ENCODE data around the gene ADAM30.
"Not testable (repeated sequence)": the region's sequence is repeated elsewhere in the genome, so short reads cannot be mapped to it uniquely, and the experiment has no call there.

Gene ADAM30

GRCh38 chr1:119879510-119880434, 16.5 kb downstream of the ADAM30 start:
- no peak for DNase-seq (ENCODE audit: low read depth in 1 of 2, low spot score in 1 of 2)

GRCh38 chr1:119878171-119878570, 18.1 kb downstream of the ADAM30 start:
- DNase-seq (ENCODE audit: low read depth in 1 of 2, low spot score in 1 of 2): no peak

GRCh38 chr1:119874186-119874585, 22.1 kb downstream of the ADAM30 start:
- DNase-seq (ENCODE audit: low read depth in 1 of 2, low spot score in 1 of 2): no peak

GRCh38 chr1:119873135-119874015, 22.9 kb downstream of the ADAM30 start:
- DNase-seq (ENCODE audit: low read depth in 1 of 2, low spot score in 1 of 2): no peak

GRCh38 chr1:119871881-119872280, 24.4 kb downstream of the ADAM30 start:
- DNase-seq (ENCODE audit: low read depth in 1 of 2, low spot score in 1 of 2): no peak

GRCh38 chr1:119870917-119871596, 25.3 kb downstream of the ADAM30 start:
- DNase-seq (ENCODE audit: low read depth in 1 of 2, low spot score in 1 of 2): peak; percentile 26 to 37

GRCh38 chr1:119869995-119870394, 26.3 kb downstream of the ADAM30 start:
- no peak for DNase-seq (ENCODE audit: low read depth in 1 of 2, low spot score in 1 of 2)

GRCh38 chr1:119868176-119868575, 28.1 kb downstream of the ADAM30 start:
- no peak for DNase-seq (ENCODE audit: low read depth in 1 of 2, low spot score in 1 of 2)

GRCh38 chr1:119866451-119866850, 29.9 kb downstream of the ADAM30 start:
- no peak for DNase-seq (ENCODE audit: low read depth in 1 of 2, low spot score in 1 of 2)

- DNase-seq (ENCODE audit: low read depth in 1 of 2, low spot score in 1 of 2): no peak
Observed at GRCh38 chr1:119865627-119866026, 30.7 kb downstream of the ADAM30 start.

GRCh38 chr1:119862276-119862675, 34.0 kb downstream of the ADAM30 start:
- DNase-seq (ENCODE audit: low read depth in 1 of 2, low spot score in 1 of 2): no peak

GRCh38 chr1:119861547-119861946, 34.8 kb downstream of the ADAM30 start:
- no peak for DNase-seq (ENCODE audit: low read depth in 1 of 2, low spot score in 1 of 2)

GRCh38 chr1:119859647-119860046, 36.7 kb downstream of the ADAM30 start:
- no peak for DNase-seq (ENCODE audit: low read depth in 1 of 2, low spot score in 1 of 2)

GRCh38 chr1:119858556-119859214, 37.6 kb downstream of the ADAM30 start:
- DNase-seq (ENCODE audit: low read depth in 1 of 2, low spot score in 1 of 2): not testable (repeated sequence)

GRCh38 chr1:119858126-119858525, 38.2 kb downstream of the ADAM30 start:
- DNase-seq (ENCODE audit: low read depth in 1 of 2, low spot score in 1 of 2): no peak

GRCh38 chr1:119853155-119853554, 43.2 kb downstream of the ADAM30 start:
- no peak for DNase-seq (ENCODE audit: low read depth in 1 of 2, low spot score in 1 of 2)

- DNase-seq (ENCODE audit: low read depth in 1 of 2, low spot score in 1 of 2): not testable (repeated sequence)
Observed at GRCh38 chr1:119844206-119844605, 52.1 kb downstream of the ADAM30 start.

Measured in activated CD4-positive, alpha-beta T cell treated with anti-CD3 and anti-CD28 coated beads, Interleukin-2, amount 50 U/mL, for 24 hours (primary cell).